HepG2 (cell line): ENCODE measurements around the gene CYP19A1. TPM values are rescaled to one million over a fixed set of nuclear protein-coding genes. Genes with fewer than 3 reads are reported as not detected.

Experiments used
- BCL6 ChIP-seq: IDR thresholded peaks from 2 replicates; pipeline ENCODE4 v1.6.1; 2016; ENCODE audit warnings: missing genetic modification reagents, missing compliant biosample characterization
- CEBPG ChIP-seq: IDR thresholded peaks from 2 replicates; pipeline ENCODE4 v1.6.1; 2016
- DBP ChIP-seq: sonication (generic); formaldehyde crosslinking; IDR thresholded peaks from 2 replicates; pipeline ENCODE4 v1.4.0; 2020; ENCODE audit warnings: missing genetic modification reagents; ENCODE audit errors: not compliant biosample characterization
- ELK4 ChIP-seq: sonication (generic); formaldehyde crosslinking; IDR thresholded peaks from 2 replicates; pipeline ENCODE4 v1.9.0; 2021; ENCODE audit warnings: missing genetic modification reagents, borderline replicate concordance
- LBX2 ChIP-seq: sonication (generic); formaldehyde crosslinking; IDR thresholded peaks from 2 replicates; pipeline ENCODE4 v1.5.0; 2020; ENCODE audit warnings: missing genetic modification reagents, mild to moderate bottlenecking, borderline replicate concordance
- MED8 ChIP-seq: sonication (generic); formaldehyde crosslinking; IDR thresholded peaks from 2 replicates; pipeline ENCODE4 v1.8.1; 2023; ENCODE audit warnings: mild to moderate bottlenecking, missing genetic modification reagents; ENCODE audit not compliant: insufficient replicate concordance
- NCOR1 ChIP-seq: fragments of 200-600 bp; sonication (generic); IDR thresholded peaks from 2 replicates; pipeline ENCODE4 v1.7.0; 2017; ENCODE audit warnings: antibody characterized with exemption, low read length, borderline replicate concordance
- NKX3-1 ChIP-seq: sonication (generic); formaldehyde crosslinking; IDR thresholded peaks from 2 replicates; pipeline ENCODE4 v1.5.0; 2020; ENCODE audit warnings: missing genetic modification reagents
- NONO ChIP-seq, 2 experiments: fragments of 450-650 bp in 1 of 2; sonication (generic) in 1 of 2; formaldehyde crosslinking in 1 of 2; IDR thresholded peaks in 1 of 2; conservative IDR thresholded peaks in 1 of 2; 2 replicates each; pipeline versions ENCODE4 v1.6.1 to v1.8.0; 2017 to 2022; ENCODE audit warnings: mild to moderate bottlenecking in 1 of 2, missing genetic modification reagents in 1 of 2, moderate library complexity in 1 of 2
- NR2F2 ChIP-seq: IDR thresholded peaks from 2 replicates; pipeline ENCODE4 v1.6.1; 2012; ENCODE audit warnings: low read depth, inconsistent platforms, borderline replicate concordance
- SKIL ChIP-seq: sonication (generic); formaldehyde crosslinking; IDR thresholded peaks from 2 replicates; pipeline ENCODE4 v1.8.0; 2022; ENCODE audit warnings: missing genetic modification reagents, mild to moderate bottlenecking, moderate library complexity, borderline replicate concordance
- SRY ChIP-seq: sonication (generic); formaldehyde crosslinking; IDR thresholded peaks from 2 replicates; pipeline ENCODE4 v1.8.0; 2022; ENCODE audit warnings: mild to moderate bottlenecking, missing genetic modification reagents
- TCF7 ChIP-seq: sonication (generic); IDR thresholded peaks from 2 replicates; pipeline ENCODE4 v1.6.1; 2016; ENCODE audit warnings: antibody characterized with exemption, low read depth
- ZFP1 ChIP-seq: IDR thresholded peaks from 2 replicates; pipeline ENCODE4 v1.6.1; 2016
- ZNF383 ChIP-seq: sonication (generic); formaldehyde crosslinking; IDR thresholded peaks from 2 replicates; pipeline ENCODE4 v1.4.0; 2020; ENCODE audit warnings: missing genetic modification reagents, mild to moderate bottlenecking, borderline replicate concordance
- ZNF512B ChIP-seq: sonication (generic); formaldehyde crosslinking; IDR thresholded peaks from 2 replicates; pipeline ENCODE4 v1.5.1; 2020; ENCODE audit warnings: missing genetic modification reagents, mild to moderate bottlenecking, borderline replicate concordance
- ZNF619 ChIP-seq: sonication (generic); formaldehyde crosslinking; IDR thresholded peaks from 2 replicates; pipeline ENCODE4 v1.4.0; 2020; ENCODE audit warnings: mild to moderate bottlenecking, missing genetic modification reagents
- ZSCAN22 ChIP-seq: sonication (generic); formaldehyde crosslinking; IDR thresholded peaks from 2 replicates; pipeline ENCODE4 v1.4.0; 2020; ENCODE audit warnings: mild to moderate bottlenecking, missing genetic modification reagents
- polyA plus RNA-seq, 8 experiments: library from polyadenylated mRNA; depleted of rRNA in 3 of 8; stranded (reverse) in 7 of 8; unstranded in 1 of 8; fragments of >200 nt; fragmentation: Illumina TruSeq in 4 of 8; extraction: Trizol in 4 of 8; gene quantifications; 2 replicates each; pipeline versions ENCODE4 v1.2.1 to v1.2.3, GENCODE V29; 2011 to 2016; ENCODE audit warnings: low read depth in 4 of 8, missing spikeins in 1 of 8, mixed read lengths in 1 of 8; ENCODE audit not compliant: insufficient read depth in 1 of 8
- total RNA-seq, 5 experiments: library from RNA; depleted of rRNA; stranded (reverse); fragments of >200 nt; fragmentation: Illumina TruSeq; extraction: Trizol; gene quantifications; 2 replicates each; pipeline ENCODE4 v1.2.3, GENCODE V29; 2016; ENCODE audit warnings: low read depth in 1 of 5

Gene CYP19A1
- total and polyA plus RNA-seq, 2 of the 13 experiments (the other 11 are each of a cell fraction or from before 2014, with no cell fraction given), result 10.9 to 23.0 TPM

GRCh38 chr15:51288143-51289065 is 50.0 kb downstream of the CYP19A1 start (continued):
- TF ChIP-seq SKIL (CRISPR knock-in tag), result peak; percentile 56; the same call in 1 of the 2 replicates
- 0 out of 2 replicates have a peak, but pooled peaks have one; percentile 34 for TF ChIP-seq CEBPG (CRISPR knock-in tag)
- no peak for TF ChIP-seq ZNF512B (CRISPR knock-in tag)
- no peak for TF ChIP-seq TCF7
- TF ChIP-seq MED8 (CRISPR knock-in tag), result no peak
- no peak for TF ChIP-seq LBX2 (CRISPR knock-in tag)
- TF ChIP-seq SRY (CRISPR knock-in tag), result no peak
- peak; percentile 34; the same call in 1 of the 2 replicates for TF ChIP-seq BCL6 (CRISPR knock-in tag)
- no peak for TF ChIP-seq ZFP1
- no peak for TF ChIP-seq ELK4 (CRISPR knock-in tag)
- TF ChIP-seq NONO (IDR thresholded peaks at IDR 0.05), result no peak
- 0 out of 2 replicates have a peak, but pooled peaks have one; percentile 33 for TF ChIP-seq NONO (CRISPR knock-in tag; conservative IDR thresholded peaks at IDR 0.05)
- TF ChIP-seq DBP (CRISPR knock-in tag), result no peak
- TF ChIP-seq ZNF383 (CRISPR knock-in tag), result no peak
- TF ChIP-seq ZSCAN22, result no peak
- peak; percentile 64; the same call in 1 of the 2 replicates for TF ChIP-seq NCOR1
- TF ChIP-seq ZNF619, result no peak
- no peak for TF ChIP-seq NR2F2
- no peak for TF ChIP-seq NKX3-1 (CRISPR knock-in tag)
